HCT116 (cell line): ENCODE measurements around the gene EPN1.

ENCODE experiments used
- CTCF ChIP-seq, 3 experiments: fragments of 200-600 bp in 1 of 3; sonication (generic) in 1 of 3; IDR thresholded peaks in 2 of 3; conservative IDR thresholded peaks in 1 of 3; 2 replicates each; pipeline ENCODE4 v1.5.1; 2012 to 2017; ENCODE audit warnings: low read depth in 2 of 3, low read length in 2 of 3, antibody characterized with exemption in 1 of 3, borderline replicate concordance in 1 of 3, control low read depth in 1 of 3, mild to moderate bottlenecking in 1 of 3, mixed read lengths in 1 of 3, mixed run types in 1 of 3, moderate library complexity in 1 of 3; ENCODE audit not compliant: insufficient read depth in 1 of 3
- POLR2A ChIP-seq: IDR thresholded peaks from 2 replicates; pipeline ENCODE4 v1.7.0; 2011; ENCODE audit warnings: borderline replicate concordance; ENCODE audit not compliant: insufficient read depth, insufficient read length; ENCODE audit errors: extremely low read depth
- ZNF274 ChIP-seq: fragments of 200-500 bp; sonication (Bioruptor generic); IDR thresholded peaks from 2 replicates; pipeline ENCODE4 v1.6.1; 2014; ENCODE audit warnings: mild to moderate bottlenecking, low read depth, low read length, inconsistent platforms

- TF ChIP-seq CTCF (IDR thresholded peaks at IDR 0.05 in 2 of 3, conservative IDR thresholded peaks at IDR 0.05 in 1 of 3; ENCODE audit: borderline replicate concordance in 1 of 3, insufficient read depth in 1 of 3, low read depth in 2 of 3, low read length in 2 of 3): no peak
- peak; percentile 59 for TF ChIP-seq POLR2A
- no peak for TF ChIP-seq ZNF274
Measured at GRCh38 chr19:55654868-55655647, 20.0 kb upstream of the EPN1 start, which contains the start of gene U2AF2.
